CD4-positive, alpha-beta T cell treated with Interleukin-10 for 1 hour (primary cell): Measurements from ENCODE around the gene FOXK2.

Experiments
- DNase-seq: peaks from one replicate; pipeline ENCODE4 v3.0.0-alpha.2; 2020

FOXK2 gene

DNA sequence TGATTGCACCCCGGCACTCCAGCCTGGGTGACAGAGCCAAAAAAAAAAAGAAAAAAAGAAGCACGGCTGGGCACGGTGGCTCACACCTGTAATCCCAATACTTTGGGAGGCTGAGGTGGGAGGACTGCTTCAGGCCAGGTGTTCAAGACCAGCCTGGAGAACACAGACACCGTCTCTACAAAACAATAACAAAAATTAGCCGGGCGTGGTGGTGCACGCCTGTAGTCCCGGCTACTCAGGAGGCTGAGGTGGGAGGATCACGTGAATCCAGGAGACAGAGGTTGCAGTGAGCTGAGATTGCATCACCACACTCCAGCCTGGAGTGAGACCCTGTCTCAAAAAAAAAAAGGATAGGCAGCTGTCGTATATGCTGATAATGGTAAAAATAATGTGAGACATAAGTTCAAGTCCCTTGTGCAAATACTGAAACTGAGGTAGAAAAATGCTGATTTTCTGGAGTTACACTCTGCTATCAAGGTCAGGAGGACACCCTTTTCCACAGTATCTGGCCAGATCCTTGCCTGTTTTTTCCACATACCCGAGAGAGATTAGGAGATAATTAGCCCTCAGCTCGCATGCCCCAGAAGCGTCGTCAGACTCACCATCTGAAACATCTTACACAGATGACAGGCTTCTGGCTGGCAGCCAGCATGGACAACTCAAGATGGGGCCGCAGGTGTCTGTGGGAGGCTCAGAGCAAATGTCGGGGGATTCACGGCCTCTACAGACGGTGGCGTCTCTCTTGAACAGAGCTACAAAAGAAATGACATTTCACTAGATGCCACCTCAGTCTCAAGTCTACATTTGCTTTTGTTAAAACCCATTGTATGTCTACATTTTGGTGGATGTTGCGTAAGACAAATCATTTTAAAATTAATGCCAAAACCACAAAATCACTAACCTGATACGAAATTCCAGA is 91.9 kb downstream of the FOXK2 start:
- no peak for DNase-seq

DNA sequence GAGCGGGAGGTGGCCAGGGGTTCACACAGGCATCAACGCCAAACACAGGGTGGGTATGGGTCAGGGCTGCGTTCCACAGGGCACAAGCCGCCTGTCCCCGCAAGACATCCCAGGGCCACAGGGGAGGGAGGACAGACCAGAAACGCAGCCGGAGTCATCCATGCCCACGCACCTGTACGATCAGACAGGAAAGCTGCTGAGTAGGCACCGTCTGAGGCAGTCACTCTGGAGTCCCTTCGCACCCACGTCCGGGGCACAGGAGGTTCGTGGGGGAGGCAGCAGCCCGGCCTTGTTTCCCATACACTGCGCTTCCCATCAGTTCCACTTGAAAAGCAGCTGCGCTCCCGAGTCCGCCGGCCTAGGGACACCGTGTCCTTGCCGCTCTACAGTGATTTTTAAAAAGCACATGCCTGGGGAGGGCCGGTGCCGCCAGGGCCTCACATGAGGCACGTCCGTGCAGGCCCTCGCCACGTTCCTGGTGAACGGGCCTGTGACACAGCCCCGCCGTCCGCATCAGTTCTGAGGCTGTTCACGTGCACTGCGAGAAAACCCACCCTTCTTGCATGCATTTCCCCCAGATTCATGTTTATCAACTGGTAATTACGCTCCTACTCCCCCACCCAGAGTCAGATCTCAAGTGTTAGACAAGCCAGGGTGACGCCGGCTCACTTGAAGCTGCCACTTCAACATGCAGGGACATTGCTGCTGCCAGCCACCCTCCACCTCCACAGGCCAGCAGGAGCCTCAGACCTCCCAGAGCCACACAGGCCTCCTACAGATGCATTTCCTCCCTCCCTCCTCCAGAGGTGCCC is 94.0 kb downstream of the FOXK2 start:
- DNase-seq, result no peak

DNA sequence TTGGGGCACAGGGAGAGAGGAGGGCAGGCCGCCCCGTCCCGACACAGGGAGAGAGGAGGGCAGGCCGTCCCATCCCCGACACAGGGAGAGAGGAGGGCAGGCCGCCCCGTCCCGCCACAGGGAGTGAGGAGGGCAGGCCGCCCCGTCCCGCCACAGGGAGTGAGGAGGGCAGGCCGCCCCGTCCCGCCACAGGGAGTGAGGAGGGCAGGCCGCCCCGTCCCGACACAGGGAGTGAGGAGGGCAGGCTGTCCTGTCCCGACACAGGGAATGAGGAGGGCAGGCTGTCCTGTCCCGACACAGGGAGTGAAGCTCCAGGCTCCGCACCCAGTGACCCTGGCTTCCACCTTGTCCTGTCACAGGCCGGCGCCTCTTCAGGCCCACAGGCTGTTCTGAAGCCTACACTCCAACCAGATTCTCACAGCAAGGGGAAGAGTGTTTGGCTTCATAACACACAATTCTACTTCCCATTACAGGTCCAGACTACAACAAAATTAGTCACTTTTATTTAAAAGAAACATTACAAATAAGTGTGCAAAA is 94.6 kb downstream of the FOXK2 start:
- no peak for DNase-seq

DNA sequence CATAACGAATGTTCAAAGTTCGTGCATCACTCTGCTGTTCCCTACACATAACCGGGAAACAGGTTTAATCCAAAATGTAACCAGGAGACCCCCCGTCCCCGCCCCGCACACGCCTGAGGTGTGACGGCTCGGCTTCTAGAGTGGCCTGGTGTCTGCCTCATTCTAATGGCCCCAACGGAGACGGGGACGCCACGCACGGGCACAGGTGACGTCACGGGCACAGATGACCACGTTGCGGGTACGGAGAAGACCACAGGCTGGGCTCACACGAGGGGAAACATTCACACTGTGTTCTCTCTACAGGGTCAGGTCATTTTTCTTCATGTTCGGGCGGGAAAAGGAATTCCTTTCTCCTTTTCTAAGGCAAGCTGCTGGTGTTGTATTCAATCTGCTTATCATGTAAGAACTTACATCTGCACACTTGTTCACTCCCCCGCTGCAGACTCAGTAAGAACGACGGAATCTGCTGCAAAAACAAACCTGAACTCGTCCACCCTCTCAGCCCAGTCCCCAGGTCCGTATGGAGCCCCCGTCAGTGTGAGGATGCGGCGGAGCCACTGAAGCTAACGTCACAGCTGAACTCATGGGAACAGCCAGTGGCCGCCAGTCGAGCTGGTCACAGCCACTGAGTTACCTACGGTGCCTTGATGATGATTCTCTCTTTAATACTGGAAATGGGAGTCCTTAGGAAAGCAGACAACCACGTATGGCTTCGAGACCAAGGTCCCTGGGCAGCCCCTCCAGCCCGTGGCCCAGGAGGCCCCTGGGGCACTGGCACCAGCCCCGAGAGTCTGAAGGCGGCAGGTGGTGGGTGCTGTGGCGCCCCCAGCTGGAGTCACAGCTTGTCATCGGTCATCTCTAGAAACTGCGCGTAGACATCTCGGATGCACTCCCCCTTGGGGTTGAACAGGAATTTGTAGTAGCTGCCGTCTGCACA is 95.8 kb downstream of the FOXK2 start:
- DNase-seq, result no peak

DNA sequence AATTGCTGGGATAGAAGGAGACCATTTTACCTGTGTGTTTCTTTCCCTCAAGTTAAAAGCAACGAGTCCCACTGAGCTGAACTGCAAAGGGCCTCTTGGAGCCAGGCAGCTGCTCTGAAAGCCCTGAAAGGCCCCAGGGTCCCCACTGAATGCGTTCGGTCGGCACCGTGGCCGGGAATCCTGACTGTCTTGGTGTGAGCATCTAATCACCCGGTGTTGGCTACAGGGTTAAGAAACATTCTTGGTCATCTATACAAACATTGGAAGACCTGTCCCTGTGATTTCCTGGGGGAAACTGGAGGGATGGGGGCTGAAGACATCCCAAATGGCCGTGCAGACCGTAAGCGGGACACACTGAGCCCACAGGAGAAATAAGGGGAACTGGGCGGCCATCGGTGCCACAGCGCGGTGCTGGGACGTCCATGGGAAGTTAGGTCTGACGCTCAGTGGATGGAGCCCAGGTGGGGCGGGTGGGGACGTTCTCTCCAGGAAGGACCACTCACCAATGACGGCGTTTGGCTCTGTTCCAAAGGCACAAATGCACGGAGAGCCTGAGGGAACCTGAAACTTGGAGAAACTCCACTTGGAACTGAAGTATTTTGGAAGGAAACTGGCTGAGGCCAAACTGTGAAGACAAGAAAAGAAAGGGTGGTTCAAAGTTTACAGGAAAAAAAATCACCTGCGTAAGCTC is 96.6 kb downstream of the FOXK2 start:
- no peak for DNase-seq

DNA sequence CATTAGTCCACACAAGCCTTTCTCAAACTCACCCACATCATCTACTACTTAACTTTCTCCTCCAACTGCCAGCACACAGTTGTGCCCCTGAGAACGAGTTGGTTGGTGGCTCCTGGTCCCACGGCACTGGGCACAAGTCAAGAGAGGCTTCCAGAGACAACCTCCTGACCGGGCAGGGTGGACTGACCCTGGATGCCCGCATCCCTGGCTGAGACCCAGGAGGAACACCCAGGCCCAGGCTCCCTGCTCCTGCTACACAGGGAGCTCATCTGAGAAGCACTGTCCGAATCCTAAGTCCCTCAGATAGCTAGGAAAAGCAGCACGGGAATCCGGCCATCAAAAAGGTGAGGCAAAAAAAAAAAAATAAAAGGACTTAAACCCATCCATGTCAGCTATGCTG is 99.7 kb downstream of the FOXK2 start:
- DNase-seq, result no peak

DNA sequence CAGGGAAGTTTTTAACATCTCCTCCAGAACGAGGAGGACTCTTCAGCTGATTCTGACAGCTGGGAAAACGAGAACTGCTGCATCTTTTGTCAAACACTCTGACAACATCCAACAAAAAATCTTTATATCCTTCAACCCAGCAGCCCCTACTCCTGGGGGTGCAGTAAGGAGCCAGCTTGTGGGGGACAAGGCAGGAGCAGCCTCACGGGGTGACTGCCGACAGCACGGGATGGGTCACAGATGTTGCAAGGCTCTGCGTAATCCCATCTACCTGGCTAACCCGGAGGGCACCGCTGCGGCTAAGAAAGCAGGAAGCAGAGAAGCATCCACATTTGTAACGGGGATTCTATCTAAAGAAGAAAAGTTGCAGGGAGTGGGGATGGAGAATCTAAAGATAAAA is 100.1 kb downstream of the FOXK2 start:
- no peak for DNase-seq

DNA sequence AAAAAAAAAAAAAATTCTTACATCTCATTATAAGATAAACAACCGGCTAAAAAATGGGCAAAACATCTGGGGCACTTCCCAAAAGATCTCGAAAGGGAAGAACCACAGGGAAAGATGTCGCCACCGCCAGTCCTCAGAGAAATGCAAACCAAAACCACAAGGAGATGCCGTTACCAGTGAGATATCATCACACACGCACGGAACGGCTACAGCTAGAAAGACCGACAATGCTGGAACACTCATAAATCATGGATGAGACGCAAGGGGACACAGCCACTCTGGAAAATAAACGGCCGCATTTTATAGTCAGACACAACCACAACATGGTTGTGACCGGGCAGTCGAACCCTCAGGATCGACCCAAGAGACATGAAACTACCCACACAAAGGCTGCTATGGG is 104.2 kb downstream of the FOXK2 start:
- DNase-seq, result no peak

DNA sequence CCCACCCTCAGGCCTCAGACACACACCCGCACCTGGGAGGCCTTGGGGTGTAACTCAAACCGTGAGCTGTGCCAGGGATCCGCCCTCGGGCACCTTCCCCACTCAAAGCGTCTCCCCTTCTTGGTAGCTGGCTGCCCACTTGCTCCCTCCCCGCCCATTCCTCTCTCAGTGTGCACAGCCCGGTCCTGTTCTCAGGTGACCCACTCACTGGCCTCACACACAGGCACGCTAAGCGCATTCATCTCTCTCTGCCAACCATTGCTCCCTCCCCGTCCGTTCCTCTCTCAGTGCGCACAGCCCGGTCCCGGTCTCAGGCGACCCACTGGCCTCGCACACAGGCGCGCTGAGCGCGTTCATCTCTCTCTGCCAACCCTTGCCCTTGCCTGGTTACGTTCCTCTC is 107.9 kb downstream of the FOXK2 start:
- DNase-seq, result no peak

DNA sequence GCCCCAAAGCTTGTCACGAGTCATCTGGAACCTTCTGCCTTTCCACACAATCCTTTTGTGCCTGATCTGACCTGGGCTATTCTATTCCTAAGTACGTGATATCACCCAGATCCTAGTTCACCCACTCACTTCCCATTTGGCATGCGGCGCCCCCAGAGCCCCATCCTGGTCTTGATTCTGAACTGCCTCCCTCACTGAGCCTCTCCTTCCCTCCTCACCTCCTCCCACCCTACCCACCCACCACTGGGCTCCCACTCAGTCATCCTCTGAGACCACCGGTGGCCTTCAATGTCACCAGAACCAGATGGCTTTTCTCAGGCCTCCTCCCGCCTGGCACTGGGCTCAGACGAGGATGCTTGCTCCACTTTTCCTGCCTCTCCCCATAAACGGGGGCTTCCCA is 110.2 kb downstream of the FOXK2 start:
- DNase-seq, result no peak

DNA sequence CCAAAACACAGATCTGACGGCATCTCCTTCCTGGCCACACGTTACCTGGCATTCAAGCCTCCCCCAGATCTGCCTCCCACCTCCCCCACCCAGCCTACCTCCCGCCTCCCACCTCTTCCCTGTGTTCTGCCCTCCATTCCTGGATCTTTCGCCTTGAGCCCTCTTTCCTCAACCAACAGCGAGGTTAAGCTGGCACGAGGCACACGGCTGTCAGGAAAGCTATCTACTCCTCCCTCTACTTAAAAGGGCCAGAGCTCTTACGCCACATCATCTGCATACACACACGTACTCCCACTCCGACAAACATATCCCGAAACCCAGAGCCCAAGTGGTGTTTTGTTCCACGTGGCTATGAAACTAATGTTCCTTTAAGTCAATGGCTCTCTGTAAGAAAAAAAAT is 110.7 kb downstream of the FOXK2 start:
- DNase-seq, result no peak

DNA sequence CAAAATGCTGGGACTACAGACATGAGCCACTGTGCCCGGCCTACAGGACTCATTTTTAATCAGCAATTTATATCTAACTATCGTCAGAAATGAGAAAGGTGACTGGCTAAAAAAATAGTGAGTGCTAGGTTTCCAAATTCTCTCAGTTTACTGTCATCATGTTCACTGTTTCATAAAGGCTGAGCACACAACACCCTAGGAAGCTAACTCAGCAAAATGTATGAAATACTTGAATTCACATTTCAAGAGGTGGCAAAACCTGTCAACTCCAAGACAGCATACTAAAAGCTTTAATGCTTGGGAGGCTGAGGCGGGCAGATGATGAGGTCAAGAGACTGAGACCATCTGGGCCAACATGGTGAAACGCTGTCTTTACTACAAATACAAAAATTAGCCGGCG is 112.0 kb downstream of the FOXK2 start:
- no peak for DNase-seq

DNA sequence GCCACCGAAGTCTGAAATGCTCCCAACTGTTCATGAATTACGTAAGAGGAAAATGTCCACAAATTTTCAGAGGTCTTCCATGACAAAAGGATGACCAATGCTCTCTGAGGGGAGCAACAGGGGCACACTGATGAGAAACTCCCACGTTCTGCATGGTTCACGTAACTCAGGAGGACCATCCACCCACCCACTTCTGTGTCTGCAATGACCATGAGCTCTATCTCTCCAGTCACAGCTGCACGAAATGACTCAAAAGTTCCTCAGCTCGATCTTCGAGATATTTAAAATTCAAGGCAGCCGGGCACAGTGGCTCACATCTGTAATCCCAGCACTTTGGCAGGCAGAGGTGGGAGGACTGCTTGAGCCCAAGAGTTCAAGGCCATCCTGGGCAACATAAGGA is 112.9 kb downstream of the FOXK2 start:
- no peak for DNase-seq

DNA sequence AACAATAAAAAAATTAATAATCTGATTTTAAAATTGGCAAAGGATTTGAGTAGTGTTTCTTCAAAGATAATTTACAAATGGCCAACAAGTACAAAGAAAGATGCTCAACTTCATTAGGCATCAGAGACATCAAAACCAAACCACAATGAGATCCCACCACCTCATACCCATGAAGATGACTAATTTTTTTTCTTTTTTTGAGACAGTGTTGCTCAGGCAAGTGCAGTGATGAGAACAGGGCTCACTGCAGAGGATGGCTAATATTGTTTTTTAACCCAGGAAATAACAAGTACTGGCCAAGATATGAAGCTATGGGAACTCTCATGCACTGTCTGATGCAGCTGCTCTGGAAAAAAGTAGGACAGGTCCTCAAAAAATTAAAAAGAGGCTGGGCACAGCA is 113.8 kb downstream of the FOXK2 start:
- DNase-seq, result no peak

DNA sequence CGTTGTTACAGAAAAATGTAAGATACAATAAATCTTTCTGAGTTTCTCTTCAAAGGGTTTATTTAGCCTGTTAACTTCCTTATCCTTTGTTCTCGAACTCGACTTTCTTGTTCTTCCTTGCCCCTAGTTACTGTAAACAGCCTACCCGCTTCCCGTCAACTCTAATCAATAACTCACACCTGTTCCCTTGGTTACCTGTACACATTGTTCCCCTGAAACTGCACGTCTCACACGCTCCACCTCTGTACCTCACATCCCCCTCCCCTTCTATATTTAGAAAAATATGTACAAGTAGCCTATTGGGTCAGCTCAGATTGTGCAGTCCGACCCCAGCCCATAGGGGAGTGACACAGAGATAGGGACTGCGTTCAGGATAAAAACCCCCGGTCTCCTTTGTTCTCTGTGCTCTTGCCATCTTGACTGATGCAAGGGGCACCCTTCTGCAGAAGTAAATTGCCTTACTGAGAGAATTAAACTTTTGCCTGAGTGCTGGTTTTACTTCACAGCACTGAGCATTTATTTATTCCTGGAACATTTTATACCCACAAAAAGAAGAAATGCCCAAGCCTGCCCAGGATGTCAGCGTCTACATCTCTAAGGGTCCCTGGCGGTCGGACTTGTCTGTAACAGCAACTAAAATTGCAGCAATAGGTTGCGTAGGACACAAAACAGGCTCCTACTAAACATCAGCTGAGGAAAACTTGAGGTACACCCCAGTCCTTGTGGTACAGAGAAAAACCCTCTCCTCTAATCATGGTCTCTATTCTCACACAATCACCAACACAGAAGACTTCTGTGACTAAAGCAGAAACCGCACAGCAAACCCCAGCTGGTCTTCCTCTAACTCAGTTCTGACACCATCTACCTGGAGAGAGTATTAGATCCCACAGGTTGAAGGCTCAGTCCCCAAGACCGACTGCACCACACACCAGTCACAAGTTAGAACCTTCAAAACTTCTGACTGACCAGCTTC is 117.4 kb downstream of the FOXK2 start:
- no peak for DNase-seq

DNA sequence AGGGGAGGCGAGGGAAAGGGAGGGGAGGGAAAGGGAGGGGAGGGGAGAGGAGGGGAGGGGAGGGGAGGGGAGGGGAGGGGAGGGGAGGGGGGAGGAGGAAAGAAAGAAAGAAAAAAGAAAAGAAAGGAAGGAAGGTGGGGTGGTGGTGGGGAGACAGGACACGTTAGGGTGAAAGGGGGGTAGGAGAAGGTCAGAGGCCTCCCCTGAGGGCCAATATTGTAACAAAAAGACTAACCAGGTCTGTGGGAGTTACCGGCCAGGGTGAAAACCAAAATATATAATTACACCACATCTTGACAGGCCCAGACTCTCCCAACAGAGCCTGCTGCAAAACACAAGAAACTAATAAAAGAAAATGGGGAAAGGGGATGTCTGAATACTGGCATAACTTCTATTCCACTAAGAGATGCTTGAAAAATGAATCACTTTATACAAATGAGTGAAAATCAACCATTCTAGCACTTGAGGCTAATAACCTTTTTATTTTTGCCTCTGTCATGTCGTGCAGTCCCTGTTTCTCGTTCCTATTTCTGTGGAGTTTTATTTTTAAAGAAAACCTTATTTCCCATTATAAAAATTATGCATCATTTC is 118.7 kb downstream of the FOXK2 start:
- no peak for DNase-seq

DNA sequence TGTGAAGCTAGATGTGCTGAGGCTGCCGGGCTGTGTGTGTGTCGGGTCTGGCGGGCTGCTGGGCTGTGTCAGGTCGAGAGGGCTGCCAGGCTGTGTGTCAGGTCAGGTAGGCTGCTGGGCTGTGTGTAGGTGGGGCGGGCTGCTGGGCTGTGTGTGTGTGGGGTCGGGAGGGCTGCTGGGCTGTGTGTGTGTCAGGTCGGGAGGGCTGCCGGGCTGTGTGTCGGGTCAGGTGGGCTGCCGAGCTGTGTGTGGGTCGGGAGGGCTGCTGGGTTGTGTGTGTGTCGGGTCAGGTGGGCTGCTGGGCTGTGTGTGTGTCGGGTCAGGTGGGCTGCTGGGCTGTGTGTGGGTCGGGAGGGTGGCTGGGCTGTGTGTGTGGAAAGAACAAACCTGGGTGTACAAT is 120.1 kb downstream of the FOXK2 start:
- no peak for DNase-seq

DNA sequence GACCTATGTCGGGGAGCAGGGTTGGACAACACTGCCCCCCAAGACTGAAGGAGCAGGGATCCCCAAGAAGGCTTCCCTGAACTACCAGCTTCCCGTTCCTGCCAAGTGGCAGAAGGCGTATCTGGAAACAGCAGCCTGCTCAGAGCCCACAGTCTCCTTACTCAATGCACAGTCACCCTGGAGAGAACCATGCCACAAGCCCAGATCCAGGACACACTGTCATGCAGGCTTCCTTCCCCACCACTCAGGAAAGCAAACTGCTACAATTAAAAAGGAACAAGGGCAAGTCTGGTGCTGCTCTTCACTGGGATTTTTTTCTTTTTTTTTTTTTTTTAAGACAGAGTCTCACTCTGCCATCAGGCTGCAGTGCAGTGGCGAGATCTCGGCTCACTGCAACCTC is 120.5 kb downstream of the FOXK2 start:
- DNase-seq, result no peak

DNA sequence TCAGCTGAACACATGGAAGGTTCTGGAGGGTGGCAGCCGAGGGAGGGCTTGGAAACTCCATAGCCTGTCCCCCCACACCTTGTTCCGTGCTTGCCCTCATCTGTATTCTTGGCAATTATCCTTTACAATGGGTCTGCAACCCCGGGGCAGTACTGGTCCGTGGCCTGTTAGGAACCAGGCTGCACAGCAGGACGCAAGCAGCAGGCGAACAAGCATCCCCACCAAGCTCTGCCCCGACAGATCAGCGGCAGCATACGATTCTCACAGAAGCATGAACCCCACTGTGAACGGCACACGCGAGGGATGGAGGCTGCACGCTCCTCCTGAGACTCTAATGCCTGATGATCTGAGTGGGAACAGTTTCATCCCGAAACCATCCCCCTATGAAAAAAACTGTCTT is 122.5 kb downstream of the FOXK2 start:
- DNase-seq, result no peak

DNA sequence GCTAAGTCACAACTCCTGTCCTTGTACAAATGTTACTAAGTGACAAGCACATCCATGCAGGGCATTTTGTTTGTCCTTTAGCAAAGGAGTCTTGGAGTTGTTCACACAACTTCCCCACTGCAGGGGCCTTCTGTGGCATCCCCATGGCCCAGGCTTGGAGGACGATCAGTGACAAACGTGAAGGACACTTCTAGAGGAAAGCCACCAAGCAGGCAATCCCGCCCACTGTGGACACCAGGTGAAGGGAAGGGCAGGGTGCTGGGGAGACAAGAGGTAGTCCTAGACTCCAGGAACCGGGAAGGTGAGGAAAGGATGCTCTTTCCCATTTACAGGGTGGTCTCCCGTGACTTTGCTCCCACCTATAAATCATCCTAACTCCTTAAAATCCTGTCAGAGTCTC is 124.6 kb downstream of the FOXK2 start:
- no peak for DNase-seq

DNA sequence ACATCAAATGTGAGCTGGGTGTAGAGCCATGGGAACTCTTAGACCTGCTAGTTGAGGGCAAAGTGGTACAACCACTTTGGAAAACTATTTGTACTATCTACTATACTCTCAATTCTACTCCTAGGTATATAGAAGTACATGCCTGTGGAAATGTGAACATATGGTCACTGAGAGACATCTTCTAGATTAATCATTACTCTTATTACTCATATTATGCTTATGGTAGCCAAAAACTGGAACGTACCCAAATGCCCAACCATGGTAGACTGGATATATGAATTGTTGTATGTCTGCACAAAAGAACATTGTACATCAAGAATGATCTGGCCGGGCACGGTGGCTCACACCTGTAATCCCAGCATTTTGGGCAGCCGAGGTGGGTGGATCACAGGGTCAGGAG is 126.0 kb downstream of the FOXK2 start:
- no peak for DNase-seq
